SK-N-SH (cell line): ENCODE results near the gene RASA1. TPM values are rescaled to one million over a fixed set of nuclear protein-coding genes. Genes with fewer than 3 reads are reported as not detected.

Experiments
- CTCF ChIA-PET: fragments of 300-600, 350-600 bp; formaldehyde crosslinking; extraction: SDS; loops from one replicate; lab custom pipeline; 2021; lab: Yijun Ruan, JAX
- POLR2A ChIA-PET: fragments of 350-600 bp; sonication (Branson Sonifier 250); formaldehyde crosslinking; extraction: SDS; loops from one replicate; lab custom pipeline; 2020; ENCODE audit warnings: antibody characterized with exemption, inconsistent platforms; lab: Yijun Ruan, JAX
- DNase-seq: peaks from one replicate; pipeline ENCODE4 v3.0.0; 2012
- H2AFZ ChIP-seq: fragments of 200-600 bp; sonication (generic); 2 replicates; pipeline ENCODE4 v1.8.1; 2016; ENCODE audit warnings: antibody characterized with exemption, mild to moderate bottlenecking, low read depth
- H3F3A ChIP-seq: fragments of 200-600 bp; sonication (generic); replicated peaks from 2 replicates; pipeline ENCODE3; 2016; ENCODE audit warnings: antibody characterized with exemption, mild to moderate bottlenecking; ENCODE audit not compliant: insufficient read depth
- H3K27ac ChIP-seq, 2 experiments: fragments of 200-500 bp in 1 of 2; fragments of 200-600 bp in 1 of 2; sonication (Bioruptor generic) in 1 of 2; sonication (generic), shearing (Covaris generic) in 1 of 2; 2 replicates each; pipeline versions ENCODE4 v1.5.1 to v1.6.1; 2014 to 2016; ENCODE audit warnings: low read depth in 2 of 2, inconsistent platforms in 1 of 2, low read length in 1 of 2, mild to moderate bottlenecking in 1 of 2, mixed read lengths in 1 of 2
- H3K27me3 ChIP-seq: fragments of 200-600 bp; sonication (generic), shearing (Covaris generic); 2 replicates; pipeline ENCODE4 v1.6.1; 2016; ENCODE audit warnings: mixed run types; ENCODE audit not compliant: insufficient read depth
- H3K36me3 ChIP-seq, 2 experiments: fragments of 200-500 bp in 1 of 2; fragments of 200-600 bp in 1 of 2; sonication (Bioruptor generic) in 1 of 2; sonication (generic) in 1 of 2; replicated peaks in 1 of 2; 2 replicates each; pipeline versions ENCODE3 to v1.5.1; 2014 to 2016; ENCODE audit warnings: low read length in 1 of 2, mild to moderate bottlenecking in 1 of 2; ENCODE audit not compliant: insufficient read depth in 2 of 2, control insufficient read depth in 1 of 2
- H3K4me1 ChIP-seq, 2 experiments: fragments of 200-500 bp in 1 of 2; fragments of 200-600 bp in 1 of 2; sonication (Bioruptor generic) in 1 of 2; sonication (generic), shearing (Covaris generic) in 1 of 2; 2 replicates each; pipeline versions ENCODE4 v1.5.1 to v1.6.1; 2014 to 2016; ENCODE audit warnings: low read depth in 1 of 2, low read length in 1 of 2, mixed run types in 1 of 2; ENCODE audit not compliant: insufficient read depth in 2 of 2, control insufficient read depth in 1 of 2
- H3K4me2 ChIP-seq: fragments of 200-600 bp; sonication (generic), shearing (Covaris generic); 2 replicates; pipeline ENCODE4 v1.6.1; 2017; ENCODE audit warnings: mixed run types
- H3K4me3 ChIP-seq, 2 experiments: fragments of 200-500 bp in 1 of 2; fragments of 200-600 bp in 1 of 2; sonication (Bioruptor generic) in 1 of 2; sonication (generic), shearing (Covaris generic) in 1 of 2; 2 replicates each; pipeline versions ENCODE4 v1.5.1 to v1.8.1; 2014 to 2016; ENCODE audit warnings: low read depth in 2 of 2, inconsistent platforms in 1 of 2, low read length in 1 of 2, mild to moderate bottlenecking in 1 of 2, mixed read lengths in 1 of 2, moderate library complexity in 1 of 2
- H3K79me2 ChIP-seq: fragments of 200-600 bp; sonication (generic); 2 replicates; pipeline ENCODE4 v1.8.1; 2017; ENCODE audit warnings: mild to moderate bottlenecking; ENCODE audit not compliant: insufficient read depth
- H3K9ac ChIP-seq: fragments of 200-600 bp; sonication (generic); 2 replicates; pipeline ENCODE4 v1.6.1; 2017; ENCODE audit warnings: mixed run types
- H3K9me2 ChIP-seq: fragments of 200-600 bp; sonication (generic); 2 replicates; pipeline ENCODE4 v1.6.1; 2017; ENCODE audit warnings: mixed run types
- H3K9me3 ChIP-seq: fragments of 200-600 bp; sonication (generic); 2 replicates; pipeline ENCODE4 v1.6.1; 2017; ENCODE audit warnings: mixed run types, mild to moderate bottlenecking, moderate library complexity
- H4K20me1 ChIP-seq: fragments of 200-600 bp; sonication (generic); 2 replicates; pipeline ENCODE4 v1.6.1; 2017; ENCODE audit warnings: mild to moderate bottlenecking, mixed run types; ENCODE audit not compliant: insufficient read depth
- EZH2phosphoT487 ChIP-seq: fragments of 200-600 bp; sonication (generic); IDR thresholded peaks from 2 replicates; pipeline ENCODE4 v1.6.1; 2017; ENCODE audit warnings: low read depth, mixed run types, mild to moderate bottlenecking, antibody characterized with exemption, moderate library complexity, borderline replicate concordance
- FOSL2 ChIP-seq: IDR thresholded peaks from 2 replicates; pipeline ENCODE4 v1.4.0; 2012; ENCODE audit warnings: low read depth, mild to moderate bottlenecking, moderate library complexity, borderline replicate concordance
- FOXM1 ChIP-seq: IDR thresholded peaks from 2 replicates; pipeline ENCODE4 v1.4.0; 2012; ENCODE audit warnings: low read depth, mild to moderate bottlenecking
- MEF2A ChIP-seq: IDR thresholded peaks from 2 replicates; pipeline ENCODE4 v1.4.0; 2012; ENCODE audit warnings: low read depth, borderline replicate concordance
- NFIC ChIP-seq: IDR thresholded peaks from 2 replicates; pipeline ENCODE4 v1.4.0; 2012; ENCODE audit warnings: borderline replicate concordance
- NRF1 ChIP-seq: IDR thresholded peaks from 2 replicates; pipeline ENCODE4 v1.6.1; 2012; ENCODE audit warnings: low read depth, mild to moderate bottlenecking, low read length
- PBX3 ChIP-seq: IDR thresholded peaks from 2 replicates; pipeline ENCODE4; 2012
- POLR2AphosphoS5 ChIP-seq: IDR thresholded peaks from 2 replicates; pipeline ENCODE4 v1.6.1; 2012; ENCODE audit warnings: low read depth, low read length
- RAD21 ChIP-seq: IDR thresholded peaks from 2 replicates; pipeline ENCODE4 v1.6.1; 2012; ENCODE audit warnings: mild to moderate bottlenecking, low read length
- REST ChIP-seq: IDR thresholded peaks from 2 replicates; pipeline ENCODE4 v1.6.1; 2012; ENCODE audit warnings: mild to moderate bottlenecking, low read depth, low read length, moderate library complexity
- USF2 ChIP-seq: fragments of 150-350 bp; IDR thresholded peaks from 2 replicates; pipeline ENCODE4 v1.6.1; 2017; ENCODE audit warnings: antibody characterized with exemption, low read length, low read depth, borderline replicate concordance
- YY1 ChIP-seq: IDR thresholded peaks from 2 replicates; pipeline ENCODE4 v1.4.0; 2012; ENCODE audit warnings: low read depth, mild to moderate bottlenecking
- ZBTB33 ChIP-seq: IDR thresholded peaks from 2 replicates; pipeline ENCODE4 v1.4.0; 2012; ENCODE audit warnings: low read depth, borderline replicate concordance
- WGBS: methylation state at CpG from one replicate; pipeline ENCODE4 v1.1.6; 2017; ENCODE audit warnings: low lambda C conversion rate; 5-methylcytosine and 5-hydroxymethylcytosine counted together
- polyA plus RNA-seq, 3 experiments: library from polyadenylated mRNA; depleted of rRNA; stranded (reverse); fragments of >200 nt; gene quantifications; 2 replicates each; pipeline ENCODE4 v1.2.3, GENCODE V29; 2012

The RASA1 gene
- polyA plus RNA-seq, 1 of the 3 experiments (the other 2 are of a cell fraction) = 49.1 TPM

GRCh38 chr5:87385802-87386201 is 118.1 kb downstream of the RASA1 start:
- Histone ChIP-seq H3K27me3 (no peaks in the 10 kb centered on the region), H3K27ac (no peak overlapping the region), H3K4me2 (no peak overlapping the region), H3K4me1 (peaks cover 0 to 10% of the 10 kb centered on the region in 2 experiments; a peak in 2 of 4 replicates), H3K4me3 (no peak overlapping the region), H3K9me3 (no peaks in the 10 kb centered on the region), H4K20me1 (no peaks in the 10 kb centered on the region), H3K36me3 (peaks cover 93 to 95% of the 10 kb centered on the region in 2 experiments), H3K79me2 (peaks cover 30% of the 10 kb centered on the region; the same call in 1 of the 2 replicates), H3F3A (peaks cover 51% of the 10 kb centered on the region), H3K9ac (no peak overlapping the region), H3K9me2 (no peaks in the 10 kb centered on the region), H2AFZ (no peak overlapping the region)
- CTCF ChIA-PET = interaction anchor here (2.5 kb wide), 1 partner anchor 14 kb away, joined by 17 read pairs; no protein-coding TSS in a partner anchor
- no peak for TF ChIP-seq EZH2phosphoT487
- TF ChIP-seq RAD21 = no peak
- TF ChIP-seq NRF1 = no peak
- no peak for TF ChIP-seq REST
- TF ChIP-seq MEF2A = no peak
- no peak for TF ChIP-seq FOXM1
- no peak for TF ChIP-seq ZBTB33
- TF ChIP-seq FOSL2 = no peak
- no peak for TF ChIP-seq POLR2AphosphoS5
- TF ChIP-seq NFIC = no peak
- TF ChIP-seq PBX3 = no peak
- no peak for TF ChIP-seq USF2
- TF ChIP-seq YY1 = no peak
- DNase-seq = no peak
- WGBS = 98% methylated on average over 2 of the region's 2 CpGs
- POLR2A ChIA-PET = no interaction called here
